K562 (cell line): ENCODE results near the gene REM2. TPM values are rescaled to one million over a fixed set of nuclear protein-coding genes. Genes with fewer than 3 reads are reported as not detected.
A peak's percentile ranks its signal among the peaks of the same experiment; 100 is the strongest.

Source experiments
- CHD1 ChIP-seq: fragments of 200-600 bp; sonication (generic); IDR thresholded peaks from one replicate; pipeline ENCODE4 v1.6.1; 2012; ENCODE audit warnings: mild to moderate bottlenecking, moderate library complexity, low read length, inconsistent platforms
- CREB3 ChIP-seq: fragments of 450-650 bp; conservative IDR thresholded peaks from 2 replicates; pipeline ENCODE4 v1.6.1; 2016; ENCODE audit warnings: missing genetic modification characterization, low read depth, mild to moderate bottlenecking, missing compliant biosample characterization, moderate library complexity
- CXXC5 ChIP-seq: fragments of 250-450 bp; sonication (Bioruptor Pico); IDR thresholded peaks from 2 replicates; pipeline ENCODE4 v1.8.0; 2022; ENCODE audit warnings: inconsistent platforms, mild to moderate bottlenecking, moderate library complexity
- E2F8 ChIP-seq: fragments of 450-650 bp; IDR thresholded peaks from 2 replicates; pipeline ENCODE4 v1.7.1; 2018; ENCODE audit warnings: mild to moderate bottlenecking, low read depth; ENCODE audit not compliant: partially characterized antibody
- ELF1 ChIP-seq: fragments of 200-800 bp; sonication (Bioruptor generic); IDR thresholded peaks from 2 replicates; pipeline ENCODE4 v1.6.1; 2016; ENCODE audit warnings: missing genetic modification characterization, missing compliant biosample characterization
- EP400 ChIP-seq: fragments of 450-650 bp; IDR thresholded peaks from 2 replicates; pipeline ENCODE4 v1.6.1; 2017; ENCODE audit warnings: antibody characterized with exemption, mild to moderate bottlenecking, moderate library complexity
- ERF ChIP-seq: fragments of 450-650 bp; formaldehyde crosslinking; IDR thresholded peaks from 2 replicates; pipeline ENCODE4 v1.4.0; 2020; ENCODE audit warnings: mild to moderate bottlenecking, mixed read lengths
- ESRRA ChIP-seq: fragments of 450-650 bp; IDR thresholded peaks from 2 replicates; pipeline ENCODE4 v1.6.1; 2014; ENCODE audit warnings: low read depth, mild to moderate bottlenecking, moderate library complexity, borderline replicate concordance
- ETS2 ChIP-seq: IDR thresholded peaks from 2 replicates; pipeline ENCODE4 v1.6.1; 2016; ENCODE audit warnings: borderline replicate concordance, missing genetic modification characterization, mild to moderate bottlenecking, moderate library complexity, missing compliant biosample characterization; ENCODE audit not compliant: poor library complexity, severe bottlenecking
- HDAC6 ChIP-seq: IDR thresholded peaks from 2 replicates; pipeline ENCODE4 v1.6.1; 2012; ENCODE audit warnings: low read depth, mild to moderate bottlenecking, control low read depth, inconsistent platforms, low read length, moderate library complexity
- KAT8 ChIP-seq: fragments of 450-650 bp; IDR thresholded peaks from 2 replicates; pipeline ENCODE4 v1.6.1; 2016; ENCODE audit warnings: low read depth, mild to moderate bottlenecking
- KDM5B ChIP-seq: fragments of 200-600 bp; sonication (generic); IDR thresholded peaks from 2 replicates; pipeline ENCODE4 v1.6.1; 2012; ENCODE audit warnings: low read depth, mild to moderate bottlenecking, moderate library complexity, low read length, control low read depth, inconsistent platforms; ENCODE audit not compliant: insufficient replicate concordance
- MEIS2 ChIP-seq: fragments of 450-650 bp; IDR thresholded peaks from 2 replicates; pipeline ENCODE4 v1.6.1; 2014; ENCODE audit warnings: mild to moderate bottlenecking; ENCODE audit not compliant: partially characterized antibody
- MYC ChIP-seq, 2 experiments: fragments of 250-450 bp in 1 of 2; sonication (Bioruptor Pico) in 1 of 2; IDR thresholded peaks; 2 replicates each; pipeline versions ENCODE4 v1.5.1 to v1.6.1; 2012 to 2021; ENCODE audit warnings: low read depth in 2 of 2, borderline replicate concordance in 1 of 2, improper control_type of control experiment in 1 of 2, low read length in 1 of 2, mild to moderate bottlenecking in 1 of 2, moderate library complexity in 1 of 2
- NBN ChIP-seq: fragments of 450-650 bp; IDR thresholded peaks from 2 replicates; pipeline ENCODE4 v1.6.1; 2016; ENCODE audit warnings: low read depth, mild to moderate bottlenecking
- NFYB ChIP-seq: IDR thresholded peaks from 2 replicates; pipeline ENCODE4 v1.6.1; 2011; ENCODE audit warnings: mild to moderate bottlenecking, moderate library complexity; ENCODE audit not compliant: insufficient read length; ENCODE audit errors: extremely low read depth
- PHB ChIP-seq: fragments of 250-450 bp; sonication (Bioruptor Pico); IDR thresholded peaks from 2 replicates; pipeline ENCODE4 v1.5.0; 2021
- PHF20 ChIP-seq: fragments of 450-650 bp; IDR thresholded peaks from 2 replicates; pipeline ENCODE4 v1.6.1; 2018; ENCODE audit not compliant: partially characterized antibody
- PKNOX1 ChIP-seq: fragments of 450-650 bp; IDR thresholded peaks from 2 replicates; pipeline ENCODE4 v1.6.1; 2016
- STAG1 ChIP-seq: sonication (generic); formaldehyde crosslinking; IDR thresholded peaks from 2 replicates; pipeline ENCODE4 v1.5.0; 2020; ENCODE audit warnings: missing genetic modification reagents, borderline replicate concordance
- U2AF1 ChIP-seq: fragments of 200-400 bp; formaldehyde crosslinking; optimal IDR thresholded peaks from 2 replicates; pipeline ENCODE3; 2017; ENCODE audit warnings: mild to moderate bottlenecking, low read depth, low read length, moderate library complexity
- ZC3H11A ChIP-seq: IDR thresholded peaks from 2 replicates; pipeline ENCODE4 v1.6.1; 2012; ENCODE audit warnings: low read depth, low read length, improper control_type of control experiment
- ZEB2 ChIP-seq: fragments of 450-650 bp; IDR thresholded peaks from 2 replicates; pipeline ENCODE4 v1.6.1; 2016
- ZNF696 ChIP-seq: fragments of 250-450 bp; sonication (Bioruptor Pico); conservative IDR thresholded peaks from 2 replicates; pipeline ENCODE4 v1.4.0; 2020; ENCODE audit warnings: mild to moderate bottlenecking, moderate library complexity
- polyA plus RNA-seq, 8 experiments: library from polyadenylated mRNA; depleted of rRNA in 4 of 8; stranded (reverse) in 5 of 8; unstranded in 3 of 8; fragments of >200 nt; fragmentation: Nextera tagmentation in 2 of 8; fragmentation: Illumina TruSeq in 1 of 8; extraction: Ambion mirVana in 2 of 8; extraction: Trizol in 1 of 8; gene quantifications; 2 replicates each; pipeline versions ENCODE4 v1.2.1 to v1.2.3, GENCODE V29; 2011 to 2014; ENCODE audit warnings: inconsistent platforms in 1 of 8, missing spikeins in 1 of 8
- total RNA-seq, 7 experiments: library from RNA; depleted of rRNA in 6 of 7; stranded (reverse); fragments of >200 nt in 6 of 7; fragmentation: Illumina TruSeq in 2 of 7; extraction: Trizol in 2 of 7; gene quantifications; 2 replicates each; pipeline versions ENCODE4 v1.2.1 to v1.2.3, GENCODE V29; 2011 to 2021; ENCODE audit warnings: low replicate concordance in 1 of 7

The REM2 gene
- total and polyA plus RNA-seq, 9 of the 15 experiments (the other 6 are each of a cell fraction or from before 2014, with no cell fraction given) = 0.18 to 1.0 (median 0.38) TPM

GRCh38 chr14:22918804-22919600 lies 36.0 kb downstream of the REM2 start, which contains the start of gene RBM23 (continued):
- TF ChIP-seq ZC3H11A (peak; percentile 85; the same call in 1 of the 2 replicates), EP400 (peak; percentile 91), ERF (CRISPR knock-in tag) (0 out of 2 replicates have a peak, but pooled peaks have one; percentile 36), CHD1 (no peak), E2F8 (peak; percentile 92), KAT8 (peak; percentile 83), HDAC6 (no peak), ZEB2 (no peak), MYC (IDR thresholded peaks at IDR 0.05; ENCODE audit: low read depth, low read length) (peak; percentile 48; the same call in 1 of the 2 replicates), MYC (CRISPR knock-in tag; IDR thresholded peaks at IDR 0.05; ENCODE audit: borderline replicate concordance, low read depth) (no peak), ESRRA (peak; percentile 87), STAG1 (CRISPR knock-in tag) (no peak), PKNOX1 (peak; percentile 96), NFYB (peak; percentile 95), ZNF696 (CRISPR knock-in tag) (no peak), ELF1 (tag) (no peak), PHB (CRISPR knock-in tag) (no peak), ETS2 (no peak), PHF20 (peak; percentile 77), MEIS2 (peak; percentile 92), NBN (peak; percentile 98), U2AF1 (no peak), CREB3 (tag) (peak; percentile 47; the same call in 1 of the 2 replicates), KDM5B (peak; percentile 82), CXXC5 (CRISPR knock-in tag) (peak; percentile 78)
